Osteoblast (primary cell): ENCODE measurements around the gene NOL6. TPM values are rescaled to one million over a fixed set of nuclear protein-coding genes. Genes with fewer than 3 reads are reported as not detected.
"Not testable (repeated sequence)": the region's sequence is repeated elsewhere in the genome, so short reads cannot be mapped to it uniquely, and the experiment has no call there.

Experiments
- DNase-seq: peaks from one replicate; pipeline ENCODE4 v3.0.0; 2011; ENCODE audit warnings: low spot score, mixed read lengths; ENCODE audit not compliant: insufficient read length; ENCODE audit errors: missing footprints
- H2AFZ ChIP-seq: 2 replicates; pipeline ENCODE4 v1.6.0; 2011; ENCODE audit warnings: mild to moderate bottlenecking, low read length
- H3K27ac ChIP-seq: 2 replicates; pipeline ENCODE4 v1.5.1; 2011; ENCODE audit warnings: mild to moderate bottlenecking, low read depth, low read length, moderate library complexity
- H3K27me3 ChIP-seq: 2 replicates; pipeline ENCODE4 v1.6.0; 2012; ENCODE audit warnings: mild to moderate bottlenecking, control low read depth, inconsistent platforms, low read length, moderate library complexity; ENCODE audit not compliant: insufficient read depth
- H3K36me3 ChIP-seq: 2 replicates; pipeline ENCODE4 v1.5.1; 2011; ENCODE audit warnings: mild to moderate bottlenecking, low read length, control low read depth, moderate library complexity; ENCODE audit not compliant: insufficient read depth
- H3K4me1 ChIP-seq: 2 replicates; pipeline ENCODE4 v1.5.1; 2011; ENCODE audit warnings: mild to moderate bottlenecking, low read length, control low read depth, moderate library complexity; ENCODE audit not compliant: insufficient read depth
- H3K4me2 ChIP-seq: 2 replicates; pipeline ENCODE4 v1.6.0; 2011; ENCODE audit warnings: mild to moderate bottlenecking, low read length; ENCODE audit not compliant: insufficient read depth
- H3K4me3 ChIP-seq: fragments of 200-600 bp; sonication (generic); 3 replicates; pipeline ENCODE4 v1.5.1; 2012; ENCODE audit warnings: mild to moderate bottlenecking, low read length, inconsistent platforms; ENCODE audit not compliant: insufficient read depth
- H3K79me2 ChIP-seq: 2 replicates; pipeline ENCODE4 v1.6.0; 2012; ENCODE audit warnings: mild to moderate bottlenecking, low read length, control low read depth, inconsistent platforms; ENCODE audit not compliant: insufficient read depth
- H3K9me3 ChIP-seq: 2 replicates; pipeline ENCODE4 v1.5.1; 2011; ENCODE audit warnings: low read depth, low read length, control low read depth
- H4K20me1 ChIP-seq: 2 replicates; pipeline ENCODE4 v1.6.0; 2012; ENCODE audit warnings: mild to moderate bottlenecking, low read length, control low read depth; ENCODE audit not compliant: insufficient read depth
- CTCF ChIP-seq: IDR thresholded peaks from 2 replicates; pipeline ENCODE4 v1.5.1; 2011; ENCODE audit warnings: mild to moderate bottlenecking, low read depth, low read length, moderate library complexity; ENCODE audit errors: extremely low read depth
- total RNA-seq: library from RNA; depleted of rRNA; stranded (reverse); fragments of >200 nt; gene quantifications from 2 replicates; pipeline ENCODE4 v1.2.3, GENCODE V29; 2012

Gene NOL6
- total RNA-seq, 1 donor: 23.5 TPM

DNA sequence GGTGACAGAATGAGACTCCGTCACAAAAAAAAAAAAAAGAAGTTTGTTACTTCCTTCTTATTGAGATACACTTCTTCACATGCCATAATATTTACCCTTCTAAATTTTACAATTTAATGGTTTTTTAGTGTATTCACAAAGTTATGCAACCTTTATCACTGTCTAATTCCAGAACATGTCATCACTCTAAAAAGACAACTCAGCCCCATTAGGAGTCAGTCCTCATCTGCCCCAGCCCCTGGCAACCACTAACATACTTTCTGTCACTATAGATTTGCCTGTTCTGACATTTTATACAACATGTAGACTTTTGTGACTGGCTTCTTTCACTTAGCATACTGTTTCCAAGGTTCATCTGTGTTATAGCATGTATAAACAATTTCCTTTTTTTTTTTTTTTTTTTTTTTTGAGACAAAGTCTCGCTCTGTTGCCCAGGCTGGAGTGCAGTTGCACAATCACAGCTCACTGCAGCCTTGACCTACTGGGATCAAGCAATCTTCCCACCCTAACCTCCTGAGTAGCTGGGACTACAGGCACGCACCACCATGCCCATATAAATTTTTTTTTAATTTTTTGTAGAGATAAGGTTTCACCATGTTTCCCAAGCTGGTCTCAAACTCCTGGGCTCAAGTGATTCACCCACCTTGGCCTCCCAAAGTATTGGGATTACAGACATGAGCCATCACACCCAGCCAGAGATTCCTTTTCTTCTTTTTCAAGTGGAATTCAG is 44.3 kb downstream of the NOL6 start:
- no peak overlapping the region for H3K4me2 ChIP-seq
- H3K9me3 ChIP-seq: no peaks in the 10 kb centered on the region
- H3K27ac ChIP-seq: no peak overlapping the region
- peaks cover 2% of the 10 kb centered on the region for H3K27me3 ChIP-seq
- no peaks in the 10 kb centered on the region for H4K20me1 ChIP-seq
- no peaks in the 10 kb centered on the region for H3K79me2 ChIP-seq
- no peak overlapping the region for H2AFZ ChIP-seq
- peaks cover 3% of the 10 kb centered on the region for H3K4me1 ChIP-seq
- no peak for TF ChIP-seq CTCF
- peak; percentile 85 for DNase-seq
- H3K4me3 ChIP-seq: no peak overlapping the region
- no peaks in the 10 kb centered on the region for H3K36me3 ChIP-seq

GRCh38 chr9:33426843-33427293 is 46.9 kb downstream of the NOL6 start:
- TF ChIP-seq CTCF: no peak
- Histone ChIP-seq H4K20me1 (no peaks in the 10 kb centered on the region), H3K36me3 (no peaks in the 10 kb centered on the region), H2AFZ (no peak overlapping the region), H3K27ac (no peak overlapping the region), H3K27me3 (no peaks in the 10 kb centered on the region), H3K4me3 (no peak overlapping the region), H3K9me3 (no peaks in the 10 kb centered on the region), H3K79me2 (no peaks in the 10 kb centered on the region), H3K4me1 (peaks cover 3% of the 10 kb centered on the region), H3K4me2 (no peak overlapping the region)
- no peak for DNase-seq

GRCh38 chr9:33425128-33425533 is 48.6 kb downstream of the NOL6 start:
- no peak for TF ChIP-seq CTCF

GRCh38 chr9:33424492-33424891 is 49.2 kb downstream of the NOL6 start:
- not testable (repeated sequence) for H2AFZ ChIP-seq, H3K4me1 ChIP-seq, H3K27me3 ChIP-seq, H3K4me2 ChIP-seq, H3K36me3 ChIP-seq, DNase-seq, H4K20me1 ChIP-seq, H3K27ac ChIP-seq, H3K79me2 ChIP-seq, H3K9me3 ChIP-seq, H3K4me3 ChIP-seq

More at GRCh38 chr9:33425128-33425533, 48.6 kb downstream of the NOL6 start:
- no peaks in the 10 kb centered on the region for H3K79me2 ChIP-seq
- DNase-seq: no peak
- peaks cover 5% of the 10 kb centered on the region for H3K27me3 ChIP-seq
- H2AFZ ChIP-seq: no peak overlapping the region
- H3K9me3 ChIP-seq: no peaks in the 10 kb centered on the region
- H3K4me1 ChIP-seq: peaks cover 3% of the 10 kb centered on the region
- H3K36me3 ChIP-seq: no peaks in the 10 kb centered on the region
- H3K4me2 ChIP-seq: no peak overlapping the region
- no peaks in the 10 kb centered on the region for H4K20me1 ChIP-seq
- no peak overlapping the region for H3K27ac ChIP-seq
- no peak overlapping the region for H3K4me3 ChIP-seq

DNA sequence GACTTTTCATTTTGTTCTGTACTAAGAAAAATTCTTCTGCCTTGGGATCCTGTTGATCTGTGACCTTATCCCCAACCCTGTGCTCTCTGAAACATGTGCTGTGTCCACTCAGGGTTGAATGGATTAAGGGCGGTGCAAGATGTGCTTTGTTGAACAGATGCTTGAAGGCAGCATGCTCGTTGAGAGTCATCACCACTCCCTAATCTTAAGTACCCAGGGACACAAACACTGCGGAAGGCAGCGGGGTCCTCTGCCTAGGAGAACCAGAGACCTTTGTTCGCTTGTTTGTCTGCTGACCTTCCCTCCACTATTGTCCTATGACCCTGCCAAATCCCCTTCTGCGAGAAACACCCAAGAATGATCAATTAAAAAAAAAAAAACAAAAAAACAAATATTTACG is 49.7 kb downstream of the NOL6 start:
- H3K4me1 ChIP-seq, H3K36me3 ChIP-seq, H3K27ac ChIP-seq, H3K9me3 ChIP-seq, H3K4me3 ChIP-seq, H3K79me2 ChIP-seq, H3K27me3 ChIP-seq, DNase-seq, H4K20me1 ChIP-seq, H3K4me2 ChIP-seq, H2AFZ ChIP-seq: not testable (repeated sequence)
